Large intestine (tissue), 1 donor: ENCODE data around the gene TTC36. TPM values are rescaled to one million over a fixed set of nuclear protein-coding genes. Genes with fewer than 3 reads are reported as not detected.

Source experiments
- polyA plus RNA-seq: library from polyadenylated mRNA; unstranded; fragments of 120-200 nt; gene quantifications from one replicate; pipeline ENCODE4 v1.2.1, GENCODE V29; 2013

Gene TTC36
- polyA plus RNA-seq, 1 donor, result 1.9 TPM

Other genes starting within 250 kb of the TTC36 start
- gene CD3E, start 222.7 kb upstream of the TTC36 start, polyA plus RNA-seq, result 9.1 TPM
- gene CD3D, start 184.8 kb upstream of the TTC36 start, polyA plus RNA-seq, result 7.4 TPM
- 2.5 TPM for gene CD3G, start 183.1 kb upstream of the TTC36 start, polyA plus RNA-seq
- 39.6 TPM for gene UBE4A, start 167.9 kb upstream of the TTC36 start, polyA plus RNA-seq
- 285 TPM for gene ATP5MG, start 125.9 kb upstream of the TTC36 start, polyA plus RNA-seq
- 34.8 TPM for gene KMT2A, start 91.0 kb upstream of the TTC36 start, polyA plus RNA-seq
- gene TMEM25, start 3.7 kb downstream of the TTC36 start, polyA plus RNA-seq, result 57.8 TPM
- 23.2 TPM for gene IFT46, start 38.5 kb downstream of the TTC36 start, polyA plus RNA-seq
- 139 TPM for gene ARCN1, start 44.9 kb downstream of the TTC36 start, polyA plus RNA-seq
- gene PHLDB1, start 80.1 kb downstream of the TTC36 start, polyA plus RNA-seq, result 42.1 TPM
- gene TREH, start 152.2 kb downstream of the TTC36 start, polyA plus RNA-seq, result 74.4 TPM